ENCODE results near the gene ASRGL1. TPM values are rescaled to one million over a fixed set of nuclear protein-coding genes. Genes with fewer than 3 reads are reported as not detected.

ASRGL1 gene
- total RNA-seq, 1 donor from 2014 or later = not detected

- peak; percentile 31 for DNase-seq (ENCODE audit: low read depth)
Observed at GRCh38 chr11:62439785-62440602, 102.7 kb downstream of the ASRGL1 start.

Other genes with a start within 250 kb of the ASRGL1 start
- 11.6 and 12.3 TPM in 2 replicates for gene INCENP, start 213.4 kb upstream of the ASRGL1 start, total RNA-seq
- not detected in 2 replicates for gene SCGB1D1, start 147.2 kb upstream of the ASRGL1 start, total RNA-seq
- not detected in 2 replicates for gene SCGB2A1, start 128.8 kb upstream of the ASRGL1 start, total RNA-seq
- gene SCGB1D2, start 95.2 kb upstream of the ASRGL1 start, total RNA-seq = not detected in 2 replicates
- not detected in 2 replicates for gene SCGB2A2, start 67.3 kb upstream of the ASRGL1 start, total RNA-seq
- gene SCGB1D4, start 38.4 kb upstream of the ASRGL1 start, total RNA-seq = not detected in 2 replicates
- not detected in 2 replicates for gene SCGB1A1, start 81.6 kb downstream of the ASRGL1 start, total RNA-seq
- gene AHNAK, start 209.4 kb downstream of the ASRGL1 start, total RNA-seq = 141 and 144 TPM in 2 replicates
- gene EEF1G, start 236.4 kb downstream of the ASRGL1 start, total RNA-seq = 1,484 and 1,704 TPM in 2 replicates

Measured in myocyte (in vitro differentiated cells).